ENCODE results near the gene CRYAA. TPM values are rescaled to one million over a fixed set of nuclear protein-coding genes. Genes with fewer than 3 reads are reported as not detected.

CRYAA gene
- total RNA-seq, 2 experiments from 2014 or later = not detected

- CTCF ChIA-PET (ENCODE audit: unreplicated experiment) = interaction anchor here (0.6 kb wide), 1 partner anchor 419 kb away, joined by 3 read pairs; no protein-coding TSS in a partner anchor
- no peak overlapping the region for H3K4me3 ChIP-seq (ENCODE audit: low read depth, low read length, poor library complexity, severe bottlenecking)
- no peak overlapping the region for H3K4me2 ChIP-seq (ENCODE audit: low read length)
- no peaks in the 10 kb centered on the region for H4K20me1 ChIP-seq (ENCODE audit: insufficient read depth, low read length)
- H3K36me3 ChIP-seq (ENCODE audit: insufficient read depth, low read length) = no peaks in the 10 kb centered on the region
- DNase-seq (ENCODE audit: low spot score) = no peak
- POLR2A ChIA-PET = no interaction called here
- H2AFZ ChIP-seq (ENCODE audit: low read length) = no peak overlapping the region
- intact Hi-C loops (cut with micrococcal nuclease; ENCODE audit: unreplicated experiment) = no loop called here
- BruUV-seq (replicated peaks) = no TSS peak
- no peaks in the 10 kb centered on the region for H3K9me2 ChIP-seq (ENCODE audit: insufficient read depth, low read length)
- H3K9me3 ChIP-seq (ENCODE audit: low read length) = no peaks in the 10 kb centered on the region
- no peak overlapping the region for H3K27ac ChIP-seq (ENCODE audit: low read depth, low read length, poor library complexity, severe bottlenecking)
- TF ChIP-seq CTCF (conservative IDR thresholded peaks at IDR 0.05; ENCODE audit: low read length) (no peak), EZH2phosphoT487 (IDR thresholded peaks at IDR 0.05; ENCODE audit: borderline replicate concordance, low read depth, low read length) (no peak)
- no peaks in the 10 kb centered on the region for H3K4me1 ChIP-seq (ENCODE audit: insufficient read depth, low read length, poor library complexity, severe bottlenecking)
- H3K79me2 ChIP-seq (ENCODE audit: insufficient read depth, low read depth, low read length) = no peaks in the 10 kb centered on the region
Measured at GRCh38 chr21:43208561-43209332, 39.9 kb downstream of the CRYAA start.

- H3K4me2 ChIP-seq (ENCODE audit: low read length) = no peak overlapping the region
- BruUV-seq (replicated peaks) = no TSS peak
- no peaks in the 10 kb centered on the region for H3K4me1 ChIP-seq (ENCODE audit: insufficient read depth, low read length, poor library complexity, severe bottlenecking)
- H3K79me2 ChIP-seq (ENCODE audit: insufficient read depth, low read depth, low read length) = no peaks in the 10 kb centered on the region
- no peak for DNase-seq (ENCODE audit: low spot score)
- ChIA-PET POLR2A (interaction anchor here (0.5 kb wide), 1 partner anchor 402 kb away, joined by 3 read pairs; no protein-coding TSS in a partner anchor), CTCF (ENCODE audit: unreplicated experiment) (no interaction called here)
- no peaks in the 10 kb centered on the region for H3K9me2 ChIP-seq (ENCODE audit: insufficient read depth, low read length)
- H3K36me3 ChIP-seq (ENCODE audit: insufficient read depth, low read length) = no peaks in the 10 kb centered on the region
- H4K20me1 ChIP-seq (ENCODE audit: insufficient read depth, low read length) = no peaks in the 10 kb centered on the region
- H2AFZ ChIP-seq (ENCODE audit: low read length) = no peak overlapping the region
- H3K4me3 ChIP-seq (ENCODE audit: low read depth, low read length, poor library complexity, severe bottlenecking) = no peak overlapping the region
- intact Hi-C loops (cut with micrococcal nuclease; ENCODE audit: unreplicated experiment) = no loop called here
- no peak overlapping the region for H3K27ac ChIP-seq (ENCODE audit: low read depth, low read length, poor library complexity, severe bottlenecking)
- no peak for TF ChIP-seq CTCF (conservative IDR thresholded peaks at IDR 0.05; ENCODE audit: low read length)
- no peak for TF ChIP-seq EZH2phosphoT487 (IDR thresholded peaks at IDR 0.05; ENCODE audit: borderline replicate concordance, low read depth, low read length)
- no peaks in the 10 kb centered on the region for H3K9me3 ChIP-seq (ENCODE audit: low read length)
Measured at GRCh38 chr21:43209575-43210453, 41.0 kb downstream of the CRYAA start.

All from OCI-LY7 (cell line).